PC-9 (cell line): ENCODE results near the gene SLC25A20.

Experiments
- CTCF ChIP-seq: fragments of 200-600 bp; sonication (generic); conservative IDR thresholded peaks from 2 replicates; pipeline ENCODE4 v1.6.1; 2017; ENCODE audit warnings: mixed run types, antibody characterized with exemption, mild to moderate bottlenecking, moderate library complexity
- EZH2 ChIP-seq: fragments of 200-600 bp; sonication (generic); IDR thresholded peaks from 2 replicates; pipeline ENCODE4 v1.8.0; 2017; ENCODE audit warnings: antibody characterized with exemption, low read depth

DNA sequence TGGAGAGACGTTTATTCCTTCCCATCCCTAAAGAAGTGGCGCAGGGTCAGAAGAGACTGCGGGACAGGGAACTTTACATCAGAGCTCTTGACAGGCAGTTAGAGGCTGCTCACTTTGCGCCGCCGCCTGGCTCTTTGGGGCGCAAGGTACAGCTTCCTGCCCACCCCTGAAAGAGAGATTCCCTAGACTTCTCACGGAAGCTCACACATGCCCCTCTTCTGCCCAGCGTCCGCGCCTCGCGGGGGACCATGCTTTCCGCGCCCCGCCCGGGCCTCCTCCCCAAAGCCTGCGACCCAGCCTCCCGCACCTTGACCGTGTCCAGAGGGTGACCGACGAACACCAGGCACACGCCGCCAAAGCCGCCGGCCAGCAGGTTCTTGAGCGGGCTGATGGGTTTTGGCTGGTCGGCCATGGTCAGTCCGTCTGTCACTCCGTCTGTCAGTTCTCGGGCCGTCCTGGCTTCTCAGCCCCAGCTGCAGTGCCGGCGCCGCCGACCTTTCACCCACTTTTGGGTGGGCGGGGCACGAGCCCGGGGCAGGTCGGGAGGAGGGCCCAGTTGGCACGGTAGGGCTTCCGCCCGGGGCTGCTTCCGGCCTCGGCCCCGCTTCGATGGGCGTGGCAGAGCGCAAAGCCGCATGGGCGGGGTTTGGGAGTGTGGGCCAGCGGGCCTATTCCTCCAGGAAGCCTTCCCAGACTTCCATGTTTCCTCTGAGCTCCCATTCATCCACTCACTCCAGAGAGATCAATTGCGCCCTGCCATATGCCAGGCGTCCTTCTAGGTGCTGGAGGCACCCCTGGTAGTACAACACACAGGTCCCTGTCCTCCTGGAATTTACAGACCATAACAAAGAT is at the start of gene SLC25A20:
- TF ChIP-seq CTCF = no peak
- no peak for TF ChIP-seq EZH2
